ENCODE data around the gene FCHSD2.
"Not testable (repeated sequence)": the region's sequence is repeated elsewhere in the genome, so short reads cannot be mapped to it uniquely, and the experiment has no call there.

Gene FCHSD2

GRCh38 chr11:72860592-72860991, 281.5 kb downstream of the FCHSD2 start:
- FAIRE-seq = no peak

GRCh38 chr11:72860010-72860409, 282.1 kb downstream of the FCHSD2 start:
- FAIRE-seq = no peak

More at GRCh38 chr11:72860592-72860991, 281.5 kb downstream of the FCHSD2 start:
- no peak for DNase-seq (ENCODE audit: insufficient read length, low spot score)
- TF ChIP-seq CTCF (IDR thresholded peaks at IDR 0.05; ENCODE audit: insufficient read depth, missing control alignments) = no peak

GRCh38 chr11:72859126-72859525, 283.0 kb downstream of the FCHSD2 start:
- no peak for FAIRE-seq
- DNase-seq (ENCODE audit: insufficient read length, low spot score) = no peak
- TF ChIP-seq CTCF (IDR thresholded peaks at IDR 0.05; ENCODE audit: insufficient read depth, missing control alignments) = no peak

More at GRCh38 chr11:72860010-72860409, 282.1 kb downstream of the FCHSD2 start:
- no peak for TF ChIP-seq CTCF (IDR thresholded peaks at IDR 0.05; ENCODE audit: insufficient read depth, missing control alignments)
- no peak for DNase-seq (ENCODE audit: insufficient read length, low spot score)

- FAIRE-seq; DNase-seq (ENCODE audit: insufficient read length, low spot score): not testable (repeated sequence)
These were observed 283.9 kb downstream of the FCHSD2 start for GRCh38 chr11:72858267-72858666.

GRCh38 chr11:72856551-72857345, 285.4 kb downstream of the FCHSD2 start:
- no peak for DNase-seq (ENCODE audit: insufficient read length, low spot score)
- no peak for FAIRE-seq
- TF ChIP-seq CTCF (IDR thresholded peaks at IDR 0.05; ENCODE audit: insufficient read depth, missing control alignments) = no peak

- no peak for DNase-seq (ENCODE audit: insufficient read length, low spot score)
- FAIRE-seq = no peak
These were observed 286.1 kb downstream of the FCHSD2 start for GRCh38 chr11:72856065-72856464.

GRCh38 chr11:72851726-72852125, 290.4 kb downstream of the FCHSD2 start:
- DNase-seq (ENCODE audit: insufficient read length, low spot score) = no peak
- FAIRE-seq = no peak
- no peak for TF ChIP-seq CTCF (IDR thresholded peaks at IDR 0.05; ENCODE audit: insufficient read depth, missing control alignments)

More at GRCh38 chr11:72856065-72856464, 286.1 kb downstream of the FCHSD2 start:
- no peak for TF ChIP-seq CTCF (IDR thresholded peaks at IDR 0.05; ENCODE audit: insufficient read depth, missing control alignments)
